GM18873 (cell line): ENCODE results near the gene ANKLE1.

Experiments
- ATAC-seq: cut with Tn5 transposase; IDR thresholded peaks from one replicate; pipeline ENCODE4 v1.9.1; 2021; ENCODE audit warnings: mild to moderate bottlenecking, moderate library complexity, moderate number of reproducible peaks; ENCODE audit not compliant: unreplicated experiment, low FRiP score

Gene ANKLE1

DNA sequence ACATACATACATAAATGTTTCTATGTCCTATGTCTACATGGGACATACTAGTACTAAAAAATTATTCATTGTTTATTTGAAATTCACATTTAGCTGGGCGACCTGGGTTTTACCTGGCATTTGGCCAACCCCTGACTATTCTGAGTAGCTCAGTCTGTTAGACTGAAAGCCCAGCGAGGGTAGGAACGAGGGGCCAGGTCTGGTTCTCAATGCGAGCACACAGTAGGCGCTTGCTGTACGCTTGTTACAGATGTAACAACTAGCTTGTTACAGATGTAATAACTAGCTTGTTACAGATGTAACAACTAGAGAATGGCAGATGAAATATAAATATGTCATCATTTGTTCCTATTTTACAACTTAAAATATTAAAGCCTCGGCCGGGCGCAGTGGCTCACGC, 53.9 kb downstream of the ANKLE1 start:
- ATAC-seq: no peak
